GM21390 (cell line): ENCODE measurements around the gene LARP1.
"Not testable (repeated sequence)": the region's sequence is repeated elsewhere in the genome, so short reads cannot be mapped to it uniquely, and the experiment has no call there.

Experiments
- ATAC-seq: cut with Tn5 transposase; IDR thresholded peaks from one replicate; pipeline ENCODE4 v1.9.1; 2021; ENCODE audit not compliant: unreplicated experiment

The LARP1 gene

DNA sequence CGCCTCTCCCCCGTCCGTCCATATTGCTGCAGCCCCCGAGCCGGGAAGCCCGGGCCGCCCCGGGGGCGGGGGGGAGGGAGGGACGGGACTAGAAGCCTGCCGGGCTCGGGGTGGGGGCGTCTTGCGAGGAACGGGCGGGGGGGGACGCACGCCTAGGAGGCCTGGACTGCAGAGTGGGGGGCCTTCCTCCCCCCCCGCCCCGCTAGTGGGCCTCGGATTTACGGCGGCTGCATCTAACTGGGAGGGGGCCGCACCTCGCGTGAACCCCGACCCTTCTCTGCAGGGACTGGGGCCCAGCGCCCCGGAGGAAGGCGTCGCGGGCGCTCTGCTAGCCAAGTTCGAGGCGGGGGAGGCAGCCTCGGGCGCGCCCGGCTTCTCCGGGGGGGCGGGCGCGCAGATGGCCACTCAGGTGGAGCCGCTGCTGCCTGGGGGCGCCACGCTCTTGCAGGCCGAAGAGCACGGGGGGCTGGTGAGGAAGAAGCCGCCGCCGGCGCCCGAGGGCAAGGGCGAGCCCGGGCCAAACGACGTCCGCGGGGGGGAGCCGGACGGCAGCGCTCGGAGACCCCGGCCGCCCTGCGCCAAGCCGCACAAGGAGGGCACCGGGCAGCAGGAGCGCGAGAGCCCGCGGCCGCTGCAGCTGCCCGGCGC, at the start of gene LARP1:
Gene LARP1, plus strand, starts transcription at position 17 of the 648 bp plus-strand sequence. Its CDS starts 381 bp downstream, at position 398.
- peak; percentile 6 for ATAC-seq

DNA sequence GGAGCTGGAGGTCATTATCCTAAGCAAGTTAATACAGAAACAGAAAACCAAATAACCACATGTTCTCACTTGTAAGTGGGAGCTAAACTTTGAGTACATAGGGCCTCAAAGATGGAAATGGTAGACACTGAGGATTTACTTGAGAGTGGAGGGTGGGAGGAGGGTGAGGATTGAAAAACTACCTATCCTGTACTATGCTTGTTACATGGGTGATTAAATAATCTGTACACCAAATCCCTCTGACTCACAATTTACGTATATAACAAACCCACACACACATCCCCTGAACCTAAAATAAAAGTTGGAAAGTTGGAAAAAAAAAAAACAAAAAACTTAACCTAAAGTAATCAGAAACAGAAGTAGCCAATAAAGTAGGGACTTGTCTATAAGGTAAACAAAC, 48.8 kb upstream of the LARP1 start:
- no peak for ATAC-seq

DNA sequence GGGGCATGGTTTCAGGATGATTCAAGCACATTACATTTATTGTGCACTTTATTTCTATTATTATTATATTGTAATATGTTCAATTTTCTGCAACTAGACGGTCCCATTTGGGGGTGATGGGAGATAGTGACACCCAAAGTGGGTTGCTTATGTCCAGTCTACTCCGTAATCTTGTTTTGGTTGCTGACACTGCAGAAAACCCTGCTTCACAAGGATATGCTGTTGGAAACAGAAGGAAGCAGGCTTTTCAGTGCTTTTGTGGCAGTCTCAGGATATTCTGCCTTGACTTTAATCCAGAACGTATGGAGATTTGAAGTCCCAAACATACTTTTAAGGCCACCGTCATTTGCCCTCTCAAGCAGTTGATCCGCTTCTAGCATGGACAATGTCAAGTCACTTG, 47.5 kb upstream of the LARP1 start:
- ATAC-seq, result no peak

DNA sequence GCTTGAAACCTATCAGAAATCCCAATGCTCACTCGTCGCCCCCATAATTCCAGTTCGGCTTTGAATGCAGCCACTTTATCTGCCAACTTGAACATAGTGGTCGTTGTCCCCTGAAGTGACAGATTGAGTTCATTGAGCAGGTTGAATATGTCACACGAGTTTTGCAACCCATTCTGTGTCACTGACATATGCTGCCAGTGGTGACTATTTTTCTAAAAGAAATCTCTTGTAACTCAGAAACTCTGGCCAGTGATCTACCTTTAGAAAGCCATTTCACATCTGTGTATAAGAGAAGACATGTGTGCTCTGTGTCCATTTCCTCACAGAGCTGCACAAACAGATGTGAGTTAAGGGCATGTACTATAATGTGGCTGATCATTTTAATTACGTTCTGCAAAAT, 47.0 kb upstream of the LARP1 start:
- no peak for ATAC-seq

DNA sequence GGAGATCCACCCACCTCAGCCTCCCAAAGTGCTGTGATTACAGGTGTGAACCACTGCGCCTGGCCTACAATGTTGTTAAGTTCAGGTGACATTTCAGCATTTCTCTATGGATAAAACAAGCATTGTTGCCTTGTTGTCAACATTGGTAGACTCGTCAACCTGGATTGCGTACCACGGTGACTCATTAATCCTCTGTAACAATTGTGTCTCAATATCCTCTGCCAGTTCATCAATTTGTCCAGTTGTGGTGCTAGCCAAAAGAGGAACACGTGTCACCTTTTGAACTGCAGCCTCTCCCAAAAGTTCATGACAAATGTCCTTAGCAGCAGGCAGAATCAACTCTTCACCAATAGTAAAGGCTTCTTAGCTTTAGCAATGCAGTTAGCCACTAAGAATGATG, 46.3 kb upstream of the LARP1 start:
- no peak for ATAC-seq

DNA sequence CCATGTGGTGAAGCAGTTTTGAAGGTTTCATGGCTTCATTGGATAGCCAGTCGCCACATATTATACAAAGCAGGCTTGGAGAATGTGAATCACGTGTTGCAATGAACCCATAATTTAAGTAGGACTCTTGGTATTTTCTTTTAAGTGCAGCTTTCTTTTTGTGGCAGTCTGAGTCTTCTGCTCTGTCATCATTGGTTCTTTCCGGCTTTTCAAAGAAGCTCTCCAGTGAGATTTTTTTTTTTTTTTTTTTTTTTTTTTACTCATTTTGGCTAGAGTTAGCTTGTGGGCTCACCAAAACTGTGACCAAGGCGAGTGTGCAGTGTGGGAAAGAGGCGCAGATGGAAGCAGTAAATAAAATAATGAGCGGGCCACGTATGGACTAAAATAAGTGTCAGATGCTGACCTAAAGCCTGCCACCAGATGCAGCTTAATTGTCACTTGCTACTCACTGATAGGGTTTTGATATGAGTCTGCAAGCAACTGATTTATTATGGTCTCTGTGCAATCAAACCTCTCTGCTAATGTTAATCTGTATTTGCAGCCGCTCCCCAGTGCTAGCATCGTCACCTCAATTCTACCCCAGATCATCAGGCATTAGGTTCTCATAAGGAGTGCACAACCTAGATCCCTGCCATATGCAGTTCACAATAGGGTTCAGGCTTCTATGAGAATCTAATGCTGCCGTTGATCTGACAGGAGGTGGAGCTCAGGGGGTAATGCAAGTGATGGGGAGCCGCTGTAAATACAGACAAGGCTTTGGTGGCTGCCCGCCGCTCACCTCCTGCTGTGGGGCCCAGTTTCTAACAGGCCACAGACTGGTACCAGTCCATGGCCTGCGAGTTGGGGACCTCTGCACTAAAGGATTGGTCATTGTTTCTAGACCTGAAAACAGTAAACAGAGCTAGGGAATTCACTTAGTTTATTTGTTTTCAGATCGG, 45.5 kb upstream of the LARP1 start:
- no peak for ATAC-seq

DNA sequence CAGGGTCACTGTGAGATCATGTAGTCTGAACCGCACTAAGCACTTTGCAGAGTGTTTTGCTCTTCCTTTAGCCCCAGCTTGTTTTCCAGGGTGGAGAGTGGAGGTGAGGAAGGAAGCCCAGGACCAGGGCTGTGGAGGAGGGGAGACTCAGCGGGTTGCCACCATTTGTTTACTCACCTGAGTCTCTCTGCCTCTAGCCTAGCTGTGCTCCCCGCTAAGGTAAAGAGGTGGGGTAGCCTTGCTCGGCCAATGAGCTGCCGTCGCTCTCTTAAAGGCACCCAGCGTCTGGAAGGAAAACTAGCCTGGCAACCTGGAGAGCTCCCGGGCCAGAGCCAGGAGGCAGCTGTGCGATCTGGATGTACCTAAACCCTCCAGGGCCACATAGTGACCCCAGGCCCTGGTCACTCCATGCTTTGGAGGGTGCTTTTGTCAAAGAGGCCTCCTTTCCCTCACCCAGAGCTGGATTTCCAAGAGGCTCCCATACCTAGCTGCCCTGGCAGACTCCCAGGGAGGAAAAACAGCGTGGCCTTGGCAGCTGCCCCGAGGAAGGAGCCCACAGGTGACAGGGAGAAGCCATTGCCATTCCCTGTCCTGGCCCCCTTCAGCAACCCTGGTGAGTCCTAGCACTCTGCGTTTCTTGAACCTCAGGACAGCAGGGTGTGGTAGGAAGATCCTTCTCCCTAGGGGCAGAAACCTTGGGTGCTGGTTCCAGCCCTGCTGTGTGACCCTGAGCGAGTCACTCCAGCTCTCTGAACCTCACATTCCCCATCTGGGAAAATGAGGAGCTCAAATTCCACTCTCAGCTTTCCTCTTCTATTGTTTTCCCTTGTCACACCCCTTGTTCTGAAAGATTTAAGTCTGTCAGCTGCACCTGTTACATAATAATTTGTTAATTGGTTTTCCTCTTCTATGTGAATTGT, 42.4 kb upstream of the LARP1 start:
- no peak for ATAC-seq

DNA sequence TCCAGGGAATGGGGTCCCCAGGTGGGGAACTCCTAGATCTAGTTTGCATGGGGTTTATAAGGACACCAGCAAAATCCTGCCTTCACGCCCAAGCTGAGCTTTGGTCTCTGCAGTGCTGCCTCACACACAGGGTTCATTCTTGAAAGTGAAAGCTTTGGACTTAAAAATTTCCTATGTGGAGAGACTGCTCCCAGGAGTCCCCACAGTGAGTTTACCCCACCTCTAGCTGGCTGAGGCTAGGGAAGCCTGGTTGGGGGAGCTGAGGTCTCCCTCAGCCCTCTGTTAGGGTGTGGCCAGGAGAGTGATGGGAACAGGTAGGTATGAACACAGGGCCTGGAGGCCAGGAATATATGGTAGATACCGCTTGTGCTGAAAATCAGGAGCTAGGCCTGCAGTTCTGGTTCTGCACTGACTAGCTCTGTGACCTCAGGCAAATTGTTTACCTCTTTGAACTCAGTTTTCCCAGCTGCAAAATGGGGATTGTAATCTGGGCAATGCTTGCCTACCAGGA, 41.5 kb upstream of the LARP1 start:
- ATAC-seq, result no peak

DNA sequence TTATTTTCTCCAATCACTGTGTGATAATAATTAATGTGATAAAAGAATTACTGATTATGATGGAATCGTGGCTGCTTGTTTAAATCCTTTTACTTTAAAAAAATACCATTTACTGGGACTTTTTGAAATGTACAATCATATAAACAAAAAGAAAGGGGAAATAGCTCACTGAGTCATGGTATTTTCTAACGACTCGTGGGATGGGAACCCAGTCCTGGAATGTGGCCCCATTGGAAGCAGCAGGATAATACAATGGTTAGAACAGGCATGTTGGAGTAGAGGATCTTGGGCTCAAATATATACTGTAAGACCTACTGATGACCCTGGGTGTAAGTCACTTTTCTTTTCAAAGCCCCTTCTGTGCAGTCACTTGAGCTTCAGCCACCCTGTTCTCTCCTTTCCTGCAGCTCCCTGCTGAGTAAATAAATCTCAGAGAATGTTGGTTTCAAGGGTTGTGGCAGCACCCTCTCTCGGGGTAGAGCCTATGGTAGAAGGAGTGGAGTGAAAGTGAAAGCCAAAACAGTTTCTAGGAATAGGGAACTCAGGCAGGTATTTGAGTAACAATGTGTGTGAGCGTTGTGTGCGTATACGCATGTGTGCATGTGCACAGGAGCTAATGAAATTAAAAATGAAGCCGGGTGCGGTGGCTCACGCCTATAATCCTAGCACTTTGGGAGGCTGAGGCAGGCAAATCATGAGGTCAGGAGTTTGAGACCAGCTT, 40.8 kb upstream of the LARP1 start:
- peak; percentile 76 for ATAC-seq

DNA sequence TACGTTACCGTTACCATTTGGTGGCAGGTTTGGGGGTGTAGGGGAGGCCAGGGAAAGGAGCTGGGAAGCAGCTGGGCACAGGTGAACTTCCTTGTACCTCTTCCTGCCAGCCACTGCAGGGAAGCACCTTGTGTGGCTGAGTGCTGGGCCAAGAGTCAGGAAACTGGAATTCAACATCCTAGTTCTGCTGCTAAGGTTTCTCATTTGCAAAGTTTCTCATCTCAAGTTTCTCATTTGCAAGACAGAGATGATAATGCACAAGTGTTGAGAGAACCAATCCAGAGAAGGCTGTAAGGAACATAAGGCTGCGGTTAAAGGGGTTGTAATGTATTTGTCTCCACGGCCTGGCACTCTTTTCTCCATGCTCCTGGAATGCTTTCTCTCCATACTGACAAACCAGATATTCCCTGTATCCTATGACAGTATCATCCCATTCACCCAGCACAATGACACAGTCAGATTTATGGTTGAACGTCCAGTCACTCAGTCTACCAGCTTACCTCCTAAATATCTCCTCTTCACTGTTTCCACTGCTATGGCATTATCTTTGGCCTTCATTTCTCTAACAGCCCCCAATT, 33.6 kb upstream of the LARP1 start:
- no peak for ATAC-seq

DNA sequence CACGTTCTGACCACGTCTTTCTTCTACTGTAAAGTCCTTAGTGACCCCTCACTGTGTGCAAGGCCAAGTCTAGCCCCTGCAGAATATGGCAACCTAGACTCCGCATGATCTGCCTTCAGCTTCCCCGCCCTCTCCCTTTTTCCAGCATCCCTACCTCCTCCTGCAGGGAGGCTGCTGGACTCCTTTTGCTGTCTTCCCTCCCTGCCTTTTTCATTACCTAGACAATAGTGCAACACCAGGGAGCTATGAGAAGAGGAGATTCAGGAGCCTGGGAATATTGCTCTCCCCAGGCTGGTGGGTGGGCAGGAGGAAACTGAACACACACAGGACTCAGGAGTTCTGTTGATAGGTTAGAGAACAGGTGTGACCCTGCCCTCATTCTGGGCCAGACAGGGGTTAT, 33.1 kb upstream of the LARP1 start:
- ATAC-seq, result no peak

DNA sequence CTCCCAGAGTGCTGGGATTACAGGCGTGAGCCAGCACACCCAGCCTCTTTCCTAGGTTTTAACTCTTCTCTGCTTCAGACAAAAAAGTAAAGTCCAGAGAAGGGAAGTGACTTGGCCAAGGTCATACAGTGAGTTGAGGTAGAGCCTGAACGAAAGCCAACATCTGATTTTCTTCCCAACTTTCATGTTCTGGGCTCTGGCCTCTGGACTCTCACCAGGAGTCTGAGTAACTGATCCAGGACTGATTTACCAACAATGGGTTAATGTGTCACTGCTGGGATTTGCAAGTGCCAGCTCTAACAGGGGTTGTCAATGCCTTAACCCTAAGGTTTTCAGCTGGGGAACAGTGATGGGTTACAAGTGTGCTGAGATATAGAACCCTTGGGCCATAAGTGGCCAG, 32.2 kb upstream of the LARP1 start:
- no peak for ATAC-seq

DNA sequence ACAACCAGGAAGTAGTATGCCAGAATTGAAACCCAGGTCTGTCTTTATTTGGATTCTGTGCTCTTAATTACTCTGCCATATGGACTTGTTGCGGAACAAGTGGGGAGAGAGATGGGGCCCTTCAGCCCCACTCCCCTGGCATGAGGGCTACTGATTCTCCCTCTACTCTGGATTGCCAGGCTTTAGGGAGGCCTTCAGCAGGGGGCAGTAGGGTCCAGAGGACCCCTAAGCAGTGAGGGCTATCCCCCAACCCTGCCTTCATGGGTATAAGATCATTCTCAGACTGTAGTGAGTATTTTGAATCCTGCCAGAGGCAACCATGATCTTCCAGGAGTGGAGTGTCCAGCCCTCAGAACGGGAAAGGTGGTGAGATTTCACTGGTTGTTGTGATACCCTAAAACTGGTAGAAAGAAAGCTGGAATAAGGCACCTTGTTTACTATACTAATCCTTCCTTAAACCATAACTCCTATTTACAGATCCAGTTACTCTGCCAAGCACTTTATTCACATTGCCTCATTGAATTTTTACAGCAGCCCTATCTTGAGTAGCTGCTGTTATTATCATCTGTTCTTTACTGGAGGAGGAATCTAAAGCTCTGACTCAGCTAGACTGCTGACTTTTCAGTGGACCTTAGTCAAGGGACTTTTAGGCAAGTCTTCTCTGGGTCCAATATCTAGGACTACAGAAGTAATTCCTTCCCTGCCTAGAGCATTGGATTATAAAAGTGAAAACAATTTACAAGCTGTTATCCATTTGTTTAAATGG, 31.3 kb upstream of the LARP1 start:
- no peak for ATAC-seq

DNA sequence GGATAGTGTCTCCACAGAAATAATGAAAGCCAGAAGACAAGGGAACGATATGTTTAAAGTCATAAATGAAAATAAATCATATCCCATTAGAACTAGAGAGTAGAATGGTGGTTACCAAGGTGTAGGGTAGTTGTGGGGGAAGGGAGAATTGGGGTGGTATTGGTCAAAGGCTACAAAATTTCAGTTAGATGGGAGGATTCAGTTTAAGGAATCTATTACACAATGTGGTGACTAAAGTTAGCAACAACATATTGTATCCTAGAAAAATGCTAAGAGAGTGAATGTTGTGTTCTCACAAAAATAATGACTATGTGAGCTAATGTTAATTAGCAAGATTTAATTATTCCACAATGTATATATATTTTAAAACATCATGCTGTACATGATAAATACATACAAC, 27.8 kb upstream of the LARP1 start:
- ATAC-seq, result no peak

DNA sequence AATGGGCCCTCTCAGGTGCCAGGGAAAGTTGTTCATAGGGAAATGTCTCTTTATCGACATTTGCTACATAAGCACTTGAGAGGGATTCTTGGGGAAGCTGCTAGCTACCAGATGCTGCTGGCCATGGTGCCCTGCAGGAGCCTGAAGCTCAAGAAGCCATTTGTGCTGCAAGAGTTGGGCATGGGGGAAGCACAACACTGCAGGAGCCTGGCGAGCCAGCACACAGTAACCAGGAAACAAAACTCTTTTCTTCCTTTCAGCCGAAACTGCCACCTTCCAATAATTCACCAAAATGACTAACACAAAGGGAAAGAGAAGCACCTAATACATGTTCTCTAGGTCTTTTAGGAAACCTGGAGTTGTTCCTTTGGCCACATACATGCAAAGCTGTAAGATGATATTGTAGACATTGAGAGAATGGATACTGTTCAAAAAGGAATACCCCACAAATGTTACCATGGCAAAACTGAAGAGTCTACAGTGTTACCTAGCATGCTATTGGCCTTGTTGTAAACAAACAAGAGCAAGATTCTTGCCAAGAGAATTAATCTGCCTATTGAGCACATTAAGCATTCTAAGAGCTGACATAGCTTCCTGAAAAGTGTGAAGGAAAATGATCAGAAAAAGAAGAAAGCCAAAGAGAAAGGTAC, 26.1 kb upstream of the LARP1 start:
- no peak for ATAC-seq

DNA sequence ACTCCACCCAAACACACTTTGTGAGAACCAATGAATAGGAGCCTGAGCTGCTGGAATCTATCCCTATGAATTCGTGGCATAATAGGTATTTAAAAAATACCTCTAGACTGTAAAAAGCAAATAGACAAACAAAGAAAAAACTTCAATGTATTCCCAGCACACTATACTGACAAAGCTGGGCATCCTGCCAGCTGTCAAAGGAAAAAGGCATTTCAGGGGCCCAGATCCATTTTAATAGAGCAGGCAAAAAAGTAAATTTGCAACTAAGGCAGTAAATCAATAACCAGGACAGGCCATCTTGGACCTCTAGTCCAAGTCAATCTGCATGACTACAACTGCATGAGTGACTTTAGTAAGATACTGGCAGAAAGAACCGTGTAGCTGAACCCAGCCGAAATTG, 25.6 kb upstream of the LARP1 start:
- ATAC-seq, result no peak

DNA sequence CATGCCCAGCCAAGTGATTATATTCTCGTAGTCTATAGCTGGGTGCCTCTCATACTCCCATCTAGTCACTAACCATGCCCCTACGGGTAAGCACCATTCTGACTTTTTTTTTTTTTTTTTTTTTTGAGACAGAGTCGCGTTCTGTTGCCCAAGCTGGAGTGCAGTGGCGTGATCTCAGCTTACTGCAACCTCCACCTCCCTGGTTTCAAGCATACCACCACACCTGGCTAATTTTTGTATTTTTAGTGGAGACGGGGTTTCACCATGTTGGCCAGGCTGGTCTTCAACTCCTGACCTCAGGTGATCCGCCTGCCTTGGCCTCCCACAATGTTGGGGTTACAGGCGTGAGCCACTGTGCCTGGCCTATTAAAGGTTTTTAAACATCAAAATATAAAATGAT, 24.4 kb upstream of the LARP1 start:
- ATAC-seq, result not testable (repeated sequence)

DNA sequence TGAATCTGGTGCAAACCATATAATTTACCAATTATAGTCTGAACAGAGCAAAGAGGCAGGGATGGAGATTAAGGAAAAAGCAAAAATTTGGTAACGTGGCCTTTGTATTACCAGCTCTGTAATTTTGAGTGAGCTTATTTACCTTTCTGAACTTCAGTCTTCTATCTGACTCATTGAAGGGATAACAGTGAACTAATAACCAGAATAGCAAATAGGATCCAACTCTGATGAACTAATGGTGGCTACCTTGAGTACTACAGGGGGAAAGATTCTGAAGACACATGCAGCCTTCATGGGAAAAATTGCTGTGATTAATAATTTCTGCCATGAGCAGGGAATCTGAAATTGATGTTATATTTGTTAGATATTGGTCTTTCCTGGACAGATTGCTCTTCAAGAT, 23.0 kb upstream of the LARP1 start:
- no peak for ATAC-seq
